ENCODE measurements around the gene USP6NL. TPM values are rescaled to one million over a fixed set of nuclear protein-coding genes. Genes with fewer than 3 reads are reported as not detected.
A peak's percentile ranks its signal among the peaks of the same experiment; 100 is the strongest.

The USP6NL gene
- total and polyA plus RNA-seq, 2 of the 8 experiments (the other 6 are each of a cell fraction or from before 2014, with no cell fraction given) = 10.9 to 28.8 TPM

DNA sequence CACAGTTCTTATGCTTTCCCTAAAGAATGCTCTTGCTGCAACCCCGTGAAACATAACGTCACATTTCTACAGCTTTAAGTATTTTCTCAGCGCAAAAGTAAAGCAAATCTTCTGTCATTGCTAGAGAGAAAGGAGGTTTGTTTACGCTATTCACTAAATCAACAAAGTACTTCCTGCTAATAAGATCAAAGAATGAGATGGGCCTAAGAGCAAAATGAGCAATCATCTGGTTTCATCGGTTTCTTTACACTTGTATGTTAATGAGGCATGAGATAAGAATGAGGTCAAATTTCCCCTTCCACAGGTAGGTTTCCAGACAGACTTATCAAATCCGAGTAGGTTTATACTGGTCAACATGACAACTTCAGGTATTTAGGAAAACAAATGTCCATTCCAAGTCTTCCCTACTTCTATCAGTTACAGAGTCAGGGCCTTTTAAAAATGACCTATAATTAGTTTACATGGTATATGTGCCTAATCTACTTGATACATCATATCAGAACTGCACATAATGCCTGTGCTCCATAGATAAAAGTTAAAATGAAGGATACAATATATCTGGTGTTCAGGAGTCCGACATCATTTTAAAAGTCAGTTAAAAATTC lies 8.4 kb downstream of the USP6NL start:
- Histone ChIP-seq H2BK120ac (replicated peaks; ENCODE audit: low read depth, low read length) (no peak overlapping the region), H3K56ac (replicated peaks; ENCODE audit: insufficient read length, low read depth, low read length) (no peak overlapping the region), H3K79me1 (ENCODE audit: low read depth, low read length) (no peaks in the 10 kb centered on the region; the same call in 1 of the 2 replicates), H3K27ac (ENCODE audit: low read depth, low read length) (no peak overlapping the region), H3K36me3 (ENCODE audit: control insufficient read depth in 2 of 4, insufficient read depth in 4 of 4, low read length in 3 of 4) (no peaks in the 10 kb centered on the region), H3K9me3 (ENCODE audit: insufficient read depth in 2 of 2, low read depth in 1 of 2, low read length in 1 of 2) (no peaks in the 10 kb centered on the region), H4K8ac (ENCODE audit: extremely low read depth, insufficient read depth, low read length) (no peak overlapping the region), H3K79me2 (ENCODE audit: control insufficient read depth in 1 of 2, insufficient read depth in 2 of 2, low read length in 2 of 2) (peaks cover 11 to 99% of the 10 kb centered on the region in 2 experiments), H3K14ac (ENCODE audit: insufficient read length) (no peak overlapping the region), H4K20me1 (replicated peaks in 1 of 2; ENCODE audit: control insufficient read depth in 1 of 2, insufficient read depth in 2 of 2, low read length in 2 of 2) (peaks cover 6 to 16% of the 10 kb centered on the region in 2 experiments), H2AFZ (ENCODE audit: low read length) (no peak overlapping the region), H3K18ac (ENCODE audit: extremely low read depth, low read length) (no peak overlapping the region), H2BK5ac (ENCODE audit: low read depth, low read length) (no peak overlapping the region), H2AK5ac (ENCODE audit: low read depth, low read length) (no peak overlapping the region), H3K4me3 (ENCODE audit: extremely low read depth in 1 of 4, insufficient read depth in 2 of 4, low read depth in 3 of 4, low read length in 4 of 4) (no peak overlapping the region), H3K9ac (replicated peaks in 1 of 4; ENCODE audit: extremely low read depth in 1 of 4, low read depth in 3 of 4, low read length in 3 of 4) (no peak overlapping the region), H4K91ac (replicated peaks; ENCODE audit: insufficient read length, low read length) (no peak overlapping the region), H3K4ac (replicated peaks; ENCODE audit: insufficient read length, low read depth, low read length) (no peak overlapping the region), H2BK12ac (ENCODE audit: low read depth, low read length) (no peak overlapping the region), H3K27me3 (replicated peaks in 1 of 4; ENCODE audit: control insufficient read depth in 3 of 4, extremely low read depth in 1 of 4, insufficient read depth in 3 of 4, low read length in 3 of 4) (no peaks in the 10 kb centered on the region), H3K4me1 (replicated peaks in 1 of 4; ENCODE audit: control insufficient read depth in 3 of 4, insufficient read depth in 4 of 4, low read length in 3 of 4) (peaks cover 0 to 10% (median 8%) of the 10 kb centered on the region in 4 experiments; a peak in 5 of 7 replicates), H3K4me2 (ENCODE audit: insufficient read depth in 1 of 2, low read depth in 2 of 2, low read length in 2 of 2) (peak overlapping the region; percentile 5 to 48; a peak in 3 of 4 replicates), H4K5ac (ENCODE audit: insufficient read length, low read depth, low read length) (no peak overlapping the region), H2BK20ac (ENCODE audit: low read length) (no peak overlapping the region), H2BK15ac (ENCODE audit: low read length) (no peak overlapping the region), H3K23ac (ENCODE audit: insufficient read length) (no peak overlapping the region), H3K23me2 (ENCODE audit: low read depth, low read length) (no peaks in the 10 kb centered on the region)
- TF ChIP-seq TEAD4 (IDR thresholded peaks at IDR 0.05; ENCODE audit: low read depth, low read length) (no peak), RAD21 (IDR thresholded peaks at IDR 0.05 in 1 of 2, conservative IDR thresholded peaks at IDR 0.05 in 1 of 2; ENCODE audit: low read depth in 2 of 2, low read length in 2 of 2) (no peak), CBX5 (IDR thresholded peaks at IDR 0.05; ENCODE audit: low read depth, low read length) (no peak), SRF (IDR thresholded peaks at IDR 0.05; ENCODE audit: low read depth, low read length) (no peak), CREB1 (IDR thresholded peaks at IDR 0.05) (no peak), CBX8 (IDR thresholded peaks at IDR 0.05; ENCODE audit: borderline replicate concordance, low read depth, low read length) (no peak), GTF2F1 (IDR thresholded peaks at IDR 0.05; ENCODE audit: borderline replicate concordance, low read depth, low read length) (no peak), HDAC2 (IDR thresholded peaks at IDR 0.05; ENCODE audit: borderline replicate concordance in 1 of 2, low read depth in 2 of 2, low read length in 2 of 2) (no peak), TAF1 (IDR thresholded peaks at IDR 0.05; ENCODE audit: low read depth, low read length) (no peak)
- 56% methylated on average over 7 of the region's 7 CpGs; no CpG with 5 or more reads in 1 of the 2 experiments for WGBS, 2 experiments (ENCODE audit: extremely low coverage in 1 of 2, insufficient coverage in 1 of 2, insufficient read length in 1 of 2, insufficient replicate concordance in 2 of 2, low coverage in 1 of 2, low lambda C conversion rate in 2 of 2, missing lambda C conversion rate in 1 of 2)
- POLR2A ChIA-PET (ENCODE audit: partially characterized antibody) = no interaction called here
- no peak for FAIRE-seq
- CTCF ChIA-PET (ENCODE audit: partially characterized antibody) = interaction anchor here (1.6 kb wide), 1 partner anchor 13 kb away, joined by 4 read pairs; no protein-coding TSS in a partner anchor
- no peak for DNase-seq (ENCODE audit: low read depth in 1 of 2, low spot score in 2 of 2)
